Fibroblast of villous mesenchyme (primary cell): ENCODE data around the gene FERD3L. TPM values are rescaled to one million over a fixed set of nuclear protein-coding genes. Genes with fewer than 3 reads are reported as not detected.

Experiments
- DNase-seq: peaks from one replicate; pipeline ENCODE4 v3.0.0-alpha.2; 2010; ENCODE audit warnings: low read depth
- H3K4me3 ChIP-seq: 2 replicates; pipeline ENCODE4 v1.5.1; 2011; ENCODE audit warnings: low read depth, mild to moderate bottlenecking, low read length
- CTCF ChIP-seq: IDR thresholded peaks from 2 replicates; pipeline ENCODE4 v1.5.1; 2012; ENCODE audit warnings: low read depth, mild to moderate bottlenecking, low read length; ENCODE audit not compliant: insufficient read depth
- total RNA-seq: library from RNA; depleted of rRNA; stranded (reverse); fragments of >200 nt; gene quantifications from 2 replicates; pipeline ENCODE4 v1.2.3, GENCODE V29; 2012

The FERD3L gene
- total RNA-seq, 1 donor, result not detected

- no peak for DNase-seq
- H3K4me3 ChIP-seq, result no peak overlapping the region
- TF ChIP-seq CTCF, result no peak
Measured at GRCh38 chr7:19099194-19099593, 46.0 kb downstream of the FERD3L start.

- no peak for DNase-seq
- H3K4me3 ChIP-seq, result no peak overlapping the region
Measured at GRCh38 chr7:19098510-19098909, 46.7 kb downstream of the FERD3L start.

GRCh38 chr7:19097165-19098055, 47.8 kb downstream of the FERD3L start:
- no peak for DNase-seq
- no peak for TF ChIP-seq CTCF
- no peak overlapping the region for H3K4me3 ChIP-seq

More at GRCh38 chr7:19098510-19098909, 46.7 kb downstream of the FERD3L start:
- no peak for TF ChIP-seq CTCF

- no peak for TF ChIP-seq CTCF
- no peak for DNase-seq
- no peak overlapping the region for H3K4me3 ChIP-seq
Measured at GRCh38 chr7:19095353-19095860, 49.8 kb downstream of the FERD3L start.

Other genes with a start within 250 kb of the FERD3L start
- 16.4 and 19.3 TPM in 2 replicates for gene TWIST1, start 27.8 kb downstream of the FERD3L start, total RNA-seq